ENCODE results near the gene CHRD. TPM values are rescaled to one million over a fixed set of nuclear protein-coding genes. Genes with fewer than 3 reads are reported as not detected.

CHRD gene
- total and polyA plus RNA-seq, 10 of the 15 experiments (the other 5 are each of a cell fraction or from before 2014, with no cell fraction given) = not detected

DNA sequence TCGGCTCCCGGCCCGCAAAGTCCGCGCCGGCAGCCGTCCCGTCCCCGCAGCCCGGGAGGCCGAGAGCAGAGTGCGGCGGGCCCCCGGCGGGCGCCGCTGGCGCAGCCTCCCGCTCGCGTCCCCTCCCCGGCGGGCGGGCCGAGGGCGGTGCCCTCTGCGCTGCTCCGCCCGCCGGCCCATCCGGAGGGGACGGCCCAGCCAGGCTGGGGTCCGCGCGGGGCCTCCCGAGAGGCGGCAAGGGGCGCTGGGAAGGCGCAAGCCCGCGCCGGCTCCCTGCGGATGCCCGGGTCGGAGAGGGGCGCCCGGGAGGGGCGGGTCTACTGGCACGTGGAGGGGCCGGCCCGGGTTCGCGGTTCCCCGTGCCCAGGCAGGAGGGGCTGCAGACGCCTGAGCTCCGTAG is 18.3 kb upstream of the CHRD start, which contains the start of the genes CLCN2 and POLR2H (continued):
- TF ChIP-seq, protein P1, sequence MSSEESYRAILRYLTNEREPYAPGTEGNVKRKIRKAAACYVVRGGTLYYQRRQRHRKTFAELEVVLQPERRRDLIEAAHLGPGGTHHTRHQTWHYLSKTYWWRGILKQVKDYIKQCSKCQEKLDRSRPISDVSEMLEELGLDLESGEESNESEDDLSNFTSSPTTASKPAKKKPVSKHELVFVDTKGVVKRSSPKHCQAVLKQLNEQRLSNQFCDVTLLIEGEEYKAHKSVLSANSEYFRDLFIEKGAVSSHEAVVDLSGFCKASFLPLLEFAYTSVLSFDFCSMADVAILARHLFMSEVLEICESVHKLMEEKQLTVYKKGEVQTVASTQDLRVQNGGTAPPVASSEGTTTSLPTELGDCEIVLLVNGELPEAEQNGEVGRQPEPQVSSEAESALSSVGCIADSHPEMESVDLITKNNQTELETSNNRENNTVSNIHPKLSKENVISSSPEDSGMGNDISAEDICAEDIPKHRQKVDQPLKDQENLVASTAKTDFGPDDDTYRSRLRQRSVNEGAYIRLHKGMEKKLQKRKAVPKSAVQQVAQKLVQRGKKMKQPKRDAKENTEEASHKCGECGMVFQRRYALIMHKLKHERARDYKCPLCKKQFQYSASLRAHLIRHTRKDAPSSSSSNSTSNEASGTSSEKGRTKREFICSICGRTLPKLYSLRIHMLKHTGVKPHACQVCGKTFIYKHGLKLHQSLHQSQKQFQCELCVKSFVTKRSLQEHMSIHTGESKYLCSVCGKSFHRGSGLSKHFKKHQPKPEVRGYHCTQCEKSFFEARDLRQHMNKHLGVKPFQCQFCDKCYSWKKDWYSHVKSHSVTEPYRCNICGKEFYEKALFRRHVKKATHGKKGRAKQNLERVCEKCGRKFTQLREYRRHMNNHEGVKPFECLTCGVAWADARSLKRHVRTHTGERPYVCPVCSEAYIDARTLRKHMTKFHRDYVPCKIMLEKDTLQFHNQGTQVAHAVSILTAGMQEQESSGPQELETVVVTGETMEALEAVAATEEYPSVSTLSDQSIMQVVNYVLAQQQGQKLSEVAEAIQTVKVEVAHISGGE (CRISPR knock-in tag; IDR thresholded peaks at IDR 0.05) = no peak
- TF ChIP-seq IRF4 (IDR thresholded peaks at IDR 0.05; ENCODE audit: low read depth, low read length) = no peak
- no peak for TF ChIP-seq ZNF24 (IDR thresholded peaks at IDR 0.05)
- no peak for TF ChIP-seq EED (IDR thresholded peaks at IDR 0.05; ENCODE audit: low read depth)
- no peak for TF ChIP-seq SMAD1 (IDR thresholded peaks at IDR 0.05; ENCODE audit: low read depth, partially characterized antibody)
- TF ChIP-seq NFIC (IDR thresholded peaks at IDR 0.05; ENCODE audit: low read depth, low read length) = no peak
- no peak for TF ChIP-seq ZZZ3 (IDR thresholded peaks at IDR 0.05; ENCODE audit: control insufficient read depth, insufficient read length, low read depth)
- TF ChIP-seq EP300 (IDR thresholded peaks at IDR 0.05; ENCODE audit: borderline replicate concordance in 1 of 2, control insufficient read depth in 1 of 2, low read depth in 2 of 2, low read length in 2 of 2) = no peak
- TF ChIP-seq, protein P2, sequence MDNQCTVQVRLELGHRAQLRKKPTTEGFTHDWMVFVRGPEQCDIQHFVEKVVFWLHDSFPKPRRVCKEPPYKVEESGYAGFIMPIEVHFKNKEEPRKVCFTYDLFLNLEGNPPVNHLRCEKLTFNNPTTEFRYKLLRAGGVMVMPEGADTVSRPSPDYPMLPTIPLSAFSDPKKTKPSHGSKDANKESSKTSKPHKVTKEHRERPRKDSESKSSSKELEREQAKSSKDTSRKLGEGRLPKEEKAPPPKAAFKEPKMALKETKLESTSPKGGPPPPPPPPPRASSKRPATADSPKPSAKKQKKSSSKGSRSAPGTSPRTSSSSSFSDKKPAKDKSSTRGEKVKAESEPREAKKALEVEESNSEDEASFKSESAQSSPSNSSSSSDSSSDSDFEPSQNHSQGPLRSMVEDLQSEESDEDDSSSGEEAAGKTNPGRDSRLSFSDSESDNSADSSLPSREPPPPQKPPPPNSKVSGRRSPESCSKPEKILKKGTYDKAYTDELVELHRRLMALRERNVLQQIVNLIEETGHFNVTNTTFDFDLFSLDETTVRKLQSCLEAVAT (IDR thresholded peaks at IDR 0.05) = no peak
- TF ChIP-seq CHD4 (IDR thresholded peaks at IDR 0.05) = no peak
- TF ChIP-seq, protein P3, sequence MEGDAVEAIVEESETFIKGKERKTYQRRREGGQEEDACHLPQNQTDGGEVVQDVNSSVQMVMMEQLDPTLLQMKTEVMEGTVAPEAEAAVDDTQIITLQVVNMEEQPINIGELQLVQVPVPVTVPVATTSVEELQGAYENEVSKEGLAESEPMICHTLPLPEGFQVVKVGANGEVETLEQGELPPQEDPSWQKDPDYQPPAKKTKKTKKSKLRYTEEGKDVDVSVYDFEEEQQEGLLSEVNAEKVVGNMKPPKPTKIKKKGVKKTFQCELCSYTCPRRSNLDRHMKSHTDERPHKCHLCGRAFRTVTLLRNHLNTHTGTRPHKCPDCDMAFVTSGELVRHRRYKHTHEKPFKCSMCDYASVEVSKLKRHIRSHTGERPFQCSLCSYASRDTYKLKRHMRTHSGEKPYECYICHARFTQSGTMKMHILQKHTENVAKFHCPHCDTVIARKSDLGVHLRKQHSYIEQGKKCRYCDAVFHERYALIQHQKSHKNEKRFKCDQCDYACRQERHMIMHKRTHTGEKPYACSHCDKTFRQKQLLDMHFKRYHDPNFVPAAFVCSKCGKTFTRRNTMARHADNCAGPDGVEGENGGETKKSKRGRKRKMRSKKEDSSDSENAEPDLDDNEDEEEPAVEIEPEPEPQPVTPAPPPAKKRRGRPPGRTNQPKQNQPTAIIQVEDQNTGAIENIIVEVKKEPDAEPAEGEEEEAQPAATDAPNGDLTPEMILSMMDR (IDR thresholded peaks at IDR 0.05 in 2 of 3, conservative IDR thresholded peaks at IDR 0.05 in 1 of 3; ENCODE audit: control insufficient read depth in 2 of 3, extremely low read depth in 1 of 3, insufficient read depth in 1 of 3, low read depth in 3 of 3, low read length in 3 of 3) = no peak
- TF ChIP-seq, protein P4, sequence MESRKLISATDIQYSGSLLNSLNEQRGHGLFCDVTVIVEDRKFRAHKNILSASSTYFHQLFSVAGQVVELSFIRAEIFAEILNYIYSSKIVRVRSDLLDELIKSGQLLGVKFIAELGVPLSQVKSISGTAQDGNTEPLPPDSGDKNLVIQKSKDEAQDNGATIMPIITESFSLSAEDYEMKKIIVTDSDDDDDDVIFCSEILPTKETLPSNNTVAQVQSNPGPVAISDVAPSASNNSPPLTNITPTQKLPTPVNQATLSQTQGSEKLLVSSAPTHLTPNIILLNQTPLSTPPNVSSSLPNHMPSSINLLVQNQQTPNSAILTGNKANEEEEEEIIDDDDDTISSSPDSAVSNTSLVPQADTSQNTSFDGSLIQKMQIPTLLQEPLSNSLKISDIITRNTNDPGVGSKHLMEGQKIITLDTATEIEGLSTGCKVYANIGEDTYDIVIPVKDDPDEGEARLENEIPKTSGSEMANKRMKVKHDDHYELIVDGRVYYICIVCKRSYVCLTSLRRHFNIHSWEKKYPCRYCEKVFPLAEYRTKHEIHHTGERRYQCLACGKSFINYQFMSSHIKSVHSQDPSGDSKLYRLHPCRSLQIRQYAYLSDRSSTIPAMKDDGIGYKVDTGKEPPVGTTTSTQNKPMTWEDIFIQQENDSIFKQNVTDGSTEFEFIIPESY (IDR thresholded peaks at IDR 0.05) = no peak
- TF ChIP-seq SUPT20H (IDR thresholded peaks at IDR 0.05; ENCODE audit: borderline replicate concordance, control insufficient read depth, low read depth, low read length) = no peak
- TF ChIP-seq, protein P5, sequence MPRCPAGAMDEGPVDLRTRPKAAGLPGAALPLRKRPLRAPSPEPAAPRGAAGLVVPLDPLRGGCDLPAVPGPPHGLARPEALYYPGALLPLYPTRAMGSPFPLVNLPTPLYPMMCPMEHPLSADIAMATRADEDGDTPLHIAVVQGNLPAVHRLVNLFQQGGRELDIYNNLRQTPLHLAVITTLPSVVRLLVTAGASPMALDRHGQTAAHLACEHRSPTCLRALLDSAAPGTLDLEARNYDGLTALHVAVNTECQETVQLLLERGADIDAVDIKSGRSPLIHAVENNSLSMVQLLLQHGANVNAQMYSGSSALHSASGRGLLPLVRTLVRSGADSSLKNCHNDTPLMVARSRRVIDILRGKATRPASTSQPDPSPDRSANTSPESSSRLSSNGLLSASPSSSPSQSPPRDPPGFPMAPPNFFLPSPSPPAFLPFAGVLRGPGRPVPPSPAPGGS (IDR thresholded peaks at IDR 0.05; ENCODE audit: borderline replicate concordance, insufficient read depth, low read depth, low read length, poor library complexity, severe bottlenecking) = no peak
- no peak for TF ChIP-seq RAD21 (IDR thresholded peaks at IDR 0.05; ENCODE audit: insufficient read depth, low read depth, low read length)
- TF ChIP-seq LARP7 (IDR thresholded peaks at IDR 0.05) = peak; percentile 52; the same call in 1 of the 2 replicates
- TF ChIP-seq, protein P6, sequence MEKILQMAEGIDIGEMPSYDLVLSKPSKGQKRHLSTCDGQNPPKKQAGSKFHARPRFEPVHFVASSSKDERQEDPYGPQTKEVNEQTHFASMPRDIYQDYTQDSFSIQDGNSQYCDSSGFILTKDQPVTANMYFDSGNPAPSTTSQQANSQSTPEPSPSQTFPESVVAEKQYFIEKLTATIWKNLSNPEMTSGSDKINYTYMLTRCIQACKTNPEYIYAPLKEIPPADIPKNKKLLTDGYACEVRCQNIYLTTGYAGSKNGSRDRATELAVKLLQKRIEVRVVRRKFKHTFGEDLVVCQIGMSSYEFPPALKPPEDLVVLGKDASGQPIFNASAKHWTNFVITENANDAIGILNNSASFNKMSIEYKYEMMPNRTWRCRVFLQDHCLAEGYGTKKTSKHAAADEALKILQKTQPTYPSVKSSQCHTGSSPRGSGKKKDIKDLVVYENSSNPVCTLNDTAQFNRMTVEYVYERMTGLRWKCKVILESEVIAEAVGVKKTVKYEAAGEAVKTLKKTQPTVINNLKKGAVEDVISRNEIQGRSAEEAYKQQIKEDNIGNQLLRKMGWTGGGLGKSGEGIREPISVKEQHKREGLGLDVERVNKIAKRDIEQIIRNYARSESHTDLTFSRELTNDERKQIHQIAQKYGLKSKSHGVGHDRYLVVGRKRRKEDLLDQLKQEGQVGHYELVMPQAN (conservative IDR thresholded peaks at IDR 0.05) = peak; percentile 42

Data from GM12878 (cell line).